OCI-LY1 (cell line): Measurements from ENCODE around the gene PADI1.

Experiments used
- H2AFZ ChIP-seq: fragments of 200-600 bp; sonication (generic), shearing (Covaris generic); 2 replicates; pipeline ENCODE4 v1.6.0; 2014; ENCODE audit warnings: antibody characterized with exemption, mild to moderate bottlenecking, low read length
- H3F3A ChIP-seq: fragments of 200-600 bp; sonication (generic), shearing (Covaris generic); 2 replicates; pipeline ENCODE4 v1.6.0; 2014; ENCODE audit warnings: mild to moderate bottlenecking, antibody characterized with exemption, low read length, moderate library complexity; ENCODE audit not compliant: insufficient read depth
- H3K27ac ChIP-seq: fragments of 200-600 bp; sonication (generic); 2 replicates; pipeline ENCODE4 v1.5.1; 2014; ENCODE audit warnings: low read length, mixed run types, mild to moderate bottlenecking, low read depth; ENCODE audit not compliant: poor library complexity, severe bottlenecking
- H3K27me3 ChIP-seq: fragments of 200-600 bp; sonication (generic); 2 replicates; pipeline ENCODE4 v1.6.0; 2014; ENCODE audit warnings: antibody characterized with exemption, mild to moderate bottlenecking, low read length, moderate library complexity; ENCODE audit not compliant: insufficient read depth
- H3K36me3 ChIP-seq: fragments of 200-600 bp; sonication (generic); 2 replicates; pipeline ENCODE4 v1.6.1; 2014; ENCODE audit warnings: mild to moderate bottlenecking, antibody characterized with exemption, low read length, moderate library complexity, mixed read lengths; ENCODE audit not compliant: insufficient read depth
- H3K4me1 ChIP-seq: fragments of 200-600 bp; sonication (generic); 2 replicates; pipeline ENCODE4 v1.5.1; 2014; ENCODE audit warnings: mild to moderate bottlenecking, low read length, moderate library complexity; ENCODE audit not compliant: insufficient read depth, severe bottlenecking
- H3K4me2 ChIP-seq: fragments of 200-600 bp; sonication (generic), shearing (Covaris generic); 2 replicates; pipeline ENCODE4 v1.6.1; 2014; ENCODE audit warnings: low read length
- H3K4me3 ChIP-seq: fragments of 200-600 bp; sonication (generic); 2 replicates; pipeline ENCODE4 v1.5.1; 2014; ENCODE audit warnings: low read length, low read depth, mild to moderate bottlenecking, mixed read lengths; ENCODE audit not compliant: poor library complexity, severe bottlenecking
- H3K79me2 ChIP-seq: fragments of 200-600 bp; shearing (Covaris generic); 2 replicates; pipeline ENCODE4 v1.6.1; 2016; ENCODE audit warnings: mixed run types, low read length, mixed read lengths; ENCODE audit not compliant: insufficient read depth
- H3K9ac ChIP-seq: fragments of 200-600 bp; sonication (generic), shearing (Covaris generic); 2 replicates; pipeline ENCODE4 v1.6.1; 2014; ENCODE audit warnings: mild to moderate bottlenecking, low read length, mixed read lengths
- H3K9me2 ChIP-seq: fragments of 200-600 bp; sonication (generic), shearing (Covaris generic); 2 replicates; pipeline ENCODE4 v1.6.1; 2014; ENCODE audit warnings: low read depth, mild to moderate bottlenecking, low read length, mixed read lengths
- H3K9me3 ChIP-seq: fragments of 200-600 bp; shearing (Covaris generic); 2 replicates; pipeline ENCODE4 v1.6.1; 2014; ENCODE audit warnings: low read length, mixed read lengths
- H4K20me1 ChIP-seq: fragments of 200-600 bp; sonication (generic), shearing (Covaris generic); 2 replicates; pipeline ENCODE4 v1.6.0; 2016; ENCODE audit warnings: mild to moderate bottlenecking, low read length; ENCODE audit not compliant: insufficient read depth
- CTCF ChIP-seq: fragments of 200-600 bp; sonication (generic), shearing (Covaris generic); IDR thresholded peaks from 2 replicates; pipeline ENCODE4 v1.5.1; 2017; ENCODE audit warnings: mild to moderate bottlenecking, antibody characterized with exemption, low read length, moderate library complexity, mixed read lengths
- EZH2 ChIP-seq: fragments of 200-600 bp; sonication (generic), shearing (Covaris generic); IDR thresholded peaks from 2 replicates; pipeline ENCODE4 v1.8.0; 2017; ENCODE audit warnings: borderline replicate concordance, mixed run types, mild to moderate bottlenecking, antibody characterized with exemption, low read length, moderate library complexity, mixed read lengths

The PADI1 gene

GRCh38 chr1:17193222-17194132 is 11.5 kb upstream of the PADI1 start:
- H4K20me1 ChIP-seq, result no peaks in the 10 kb centered on the region
- no peaks in the 10 kb centered on the region for H3K79me2 ChIP-seq
- no peaks in the 10 kb centered on the region for H3K9me2 ChIP-seq
- H3K27me3 ChIP-seq, result no peaks in the 10 kb centered on the region; the same call in 1 of the 2 replicates
- H3K9ac ChIP-seq, result no peak overlapping the region
- H3K9me3 ChIP-seq, result no peaks in the 10 kb centered on the region
- H3F3A ChIP-seq, result no peaks in the 10 kb centered on the region
- H3K4me2 ChIP-seq, result no peak overlapping the region
- no peaks in the 10 kb centered on the region for H3K36me3 ChIP-seq
- H3K4me3 ChIP-seq, result no peak overlapping the region
- no peak for TF ChIP-seq EZH2
- no peak overlapping the region for H2AFZ ChIP-seq
- H3K4me1 ChIP-seq, result no peaks in the 10 kb centered on the region
- H3K27ac ChIP-seq, result no peak overlapping the region

GRCh38 chr1:17194133-17194475 is 10.8 kb upstream of the PADI1 start:
- Histone ChIP-seq H3K79me2 (no peaks in the 10 kb centered on the region), H3K27me3 (no peaks in the 10 kb centered on the region; the same call in 1 of the 2 replicates), H3K4me3 (no peak overlapping the region), H3K9ac (no peak overlapping the region), H3K9me3 (no peaks in the 10 kb centered on the region), H3K4me1 (no peaks in the 10 kb centered on the region), H3K36me3 (no peaks in the 10 kb centered on the region), H3K9me2 (no peaks in the 10 kb centered on the region), H3F3A (no peaks in the 10 kb centered on the region), H2AFZ (no peak overlapping the region), H3K27ac (no peak overlapping the region), H3K4me2 (no peak overlapping the region), H4K20me1 (no peaks in the 10 kb centered on the region)
- TF ChIP-seq EZH2, result no peak
- TF ChIP-seq CTCF, result no peak

- no peaks in the 10 kb centered on the region; the same call in 1 of the 2 replicates for H3K27me3 ChIP-seq
- H3K27ac ChIP-seq, result no peak overlapping the region
- H4K20me1 ChIP-seq, result no peaks in the 10 kb centered on the region
- no peaks in the 10 kb centered on the region for H3K79me2 ChIP-seq
- no peak overlapping the region for H3K4me3 ChIP-seq
- no peaks in the 10 kb centered on the region for H3K36me3 ChIP-seq
- H3K4me2 ChIP-seq, result no peak overlapping the region
- H3K9me2 ChIP-seq, result no peaks in the 10 kb centered on the region
- H3K9me3 ChIP-seq, result no peaks in the 10 kb centered on the region
- no peaks in the 10 kb centered on the region for H3K4me1 ChIP-seq
- H3K9ac ChIP-seq, result no peak overlapping the region
- H2AFZ ChIP-seq, result no peak overlapping the region
- no peaks in the 10 kb centered on the region for H3F3A ChIP-seq
- no peak for TF ChIP-seq CTCF
- TF ChIP-seq EZH2, result no peak
Observed at GRCh38 chr1:17194615-17195528, 10.1 kb upstream of the PADI1 start.
